HG03575 (cell line): ENCODE data around the gene HBS1L.

Experiments used
- ATAC-seq: cut with Tn5 transposase; IDR thresholded peaks from one replicate; pipeline ENCODE4 v1.9.1; 2021; ENCODE audit not compliant: unreplicated experiment, insufficient number of reproducible peaks, low FRiP score; ENCODE audit errors: extremely low read depth

HBS1L gene

GRCh38 chr6:135054569-135055498 lies at the start of gene HBS1L:
HBS1L (minus strand) TSS chr6:135054822; CDS start chr6:135054691, 131 bp downstream.
- ATAC-seq, result peak; percentile 78

- no peak for ATAC-seq
Observed at GRCh38 chr6:135104199-135104598, 49.6 kb upstream of the HBS1L start.

- ATAC-seq, result no peak
Observed at GRCh38 chr6:135102191-135102590, 47.6 kb upstream of the HBS1L start.

GRCh38 chr6:135097172-135097571 lies 42.5 kb upstream of the HBS1L start:
- ATAC-seq, result no peak

GRCh38 chr6:135096403-135097130 lies 41.9 kb upstream of the HBS1L start:
- ATAC-seq, result no peak

GRCh38 chr6:135095716-135096115 lies 41.1 kb upstream of the HBS1L start:
- ATAC-seq, result no peak

- no peak for ATAC-seq
Observed at GRCh38 chr6:135094403-135094821, 39.8 kb upstream of the HBS1L start.

GRCh38 chr6:135093578-135093977 lies 39.0 kb upstream of the HBS1L start:
- ATAC-seq, result no peak

- no peak for ATAC-seq
Observed at GRCh38 chr6:135092724-135093123, 38.1 kb upstream of the HBS1L start.

- no peak for ATAC-seq
Observed at GRCh38 chr6:135090819-135091218, 36.2 kb upstream of the HBS1L start.

GRCh38 chr6:135089901-135090300 lies 35.3 kb upstream of the HBS1L start:
- no peak for ATAC-seq

GRCh38 chr6:135088818-135089809 lies 34.5 kb upstream of the HBS1L start:
- peak; percentile 62 for ATAC-seq

- no peak for ATAC-seq
Observed at GRCh38 chr6:135088281-135088680, 33.7 kb upstream of the HBS1L start.

- no peak for ATAC-seq
Observed at GRCh38 chr6:135087803-135088202, 33.2 kb upstream of the HBS1L start.

- no peak for ATAC-seq
Observed at GRCh38 chr6:135087403-135087802, 32.8 kb upstream of the HBS1L start.

- ATAC-seq, result no peak
Observed at GRCh38 chr6:135086414-135086764, 31.8 kb upstream of the HBS1L start.

GRCh38 chr6:135085700-135086413 lies 31.2 kb upstream of the HBS1L start:
- ATAC-seq, result no peak

GRCh38 chr6:135084916-135085269 lies 30.3 kb upstream of the HBS1L start:
- ATAC-seq, result no peak
